Transverse colon (tissue), 4 donors: ENCODE measurements around the gene ZYX. TPM values are rescaled to one million over a fixed set of nuclear protein-coding genes. Genes with fewer than 3 reads are reported as not detected.

Experiments
- DNase-seq: peaks from one replicate; pipeline ENCODE4 v3.0.0-alpha.2; 2019
- H3K27ac ChIP-seq, 4 donors: fragments of 200-600 bp; sonication (generic); 2 replicates each; pipeline ENCODE4 v1.5.1; 2016 to 2018; ENCODE audit warnings: inconsistent platforms in 4 of 4
- H3K27me3 ChIP-seq: fragments of 200-600 bp; sonication (generic); 2 replicates; pipeline ENCODE4 v1.5.1; 2017; ENCODE audit warnings: inconsistent platforms
- H3K36me3 ChIP-seq, 4 donors: fragments of 200-600 bp; sonication (generic); 2 replicates each; pipeline ENCODE4 v1.5.1; 2017 to 2019; ENCODE audit warnings: inconsistent platforms in 4 of 4
- H3K4me1 ChIP-seq, 4 donors: fragments of 200-600 bp; sonication (generic); 2 replicates each; pipeline ENCODE4 v1.5.1; 2017 to 2020; ENCODE audit warnings: inconsistent platforms in 4 of 4
- H3K4me3 ChIP-seq, 4 donors: fragments of 200-600 bp; sonication (generic); 1 replicate in 1 of 4; 2 replicates in 3 of 4; pipeline versions ENCODE4 v1.5.1 to v1.6.1; 2017 to 2019; ENCODE audit warnings: inconsistent platforms in 4 of 4
- H3K9me3 ChIP-seq, 2 donors: fragments of 200-600 bp; sonication (generic); 2 replicates each; pipeline ENCODE4 v1.5.1; 2017 to 2019; ENCODE audit warnings: inconsistent platforms in 2 of 2
- EP300 ChIP-seq: sonication (generic); formaldehyde crosslinking; IDR thresholded peaks from one replicate; pipeline ENCODE4 v1.6.1; 2017; ENCODE audit warnings: antibody characterized with exemption, low read depth
- POLR2A ChIP-seq: fragments of 450-650 bp; IDR thresholded peaks from one replicate; pipeline ENCODE4 v1.6.1; 2016; ENCODE audit warnings: antibody characterized with exemption, mild to moderate bottlenecking, moderate library complexity
- POLR2AphosphoS5 ChIP-seq, 3 donors: sonication (generic); formaldehyde crosslinking; IDR thresholded peaks; one replicate each; pipeline ENCODE4 v1.6.1; 2016; ENCODE audit warnings: antibody characterized with exemption in 3 of 3
- WGBS, 2 donors: methylation state at CpG; one replicate each; pipeline ENCODE4 v1.1.5; 2018; ENCODE audit warnings: low coverage in 1 of 2; 5-methylcytosine and 5-hydroxymethylcytosine counted together
- in situ Hi-C, 4 donors: fragments of 200-750 bp; cut with MboI; loops; one replicate each; pipeline versions ENCODE4 v1.15.0 to v1.15.1; 2017; ENCODE audit warnings: low sequenced_read_pairs in 3 of 4, low pct_ligation_motif_present in 1 of 4, low pct_unique_long_range_greater_than_20kb in 1 of 4
- intact Hi-C: fragments of 100-400 bp; cut with DNase I; formaldehyde crosslinking; loops from one replicate; pipeline ENCODE4 v1.15.1; 2023; ENCODE audit warnings: low total_unique reads
- total RNA-seq, 4 donors: library from RNA; depleted of rRNA; stranded (reverse); fragments of >200 nt; gene quantifications; one replicate each; pipeline ENCODE4 v1.1.0, GENCODE V29; 2016
- TF ChIP-seq, protein P1 (sequence below), 5 experiments: fragments of 200-600 bp in 3 of 5; fragments of 450-650 bp in 2 of 5; sonication (generic) in 3 of 5; IDR thresholded peaks; 1 replicate in 2 of 5; 2 replicates in 3 of 5; pipeline ENCODE4 v1.5.1; 2016 to 2017; ENCODE audit warnings: antibody characterized with exemption in 5 of 5, inconsistent platforms in 3 of 5, mild to moderate bottlenecking in 2 of 5, moderate library complexity in 1 of 5

Gene ZYX, protein sequence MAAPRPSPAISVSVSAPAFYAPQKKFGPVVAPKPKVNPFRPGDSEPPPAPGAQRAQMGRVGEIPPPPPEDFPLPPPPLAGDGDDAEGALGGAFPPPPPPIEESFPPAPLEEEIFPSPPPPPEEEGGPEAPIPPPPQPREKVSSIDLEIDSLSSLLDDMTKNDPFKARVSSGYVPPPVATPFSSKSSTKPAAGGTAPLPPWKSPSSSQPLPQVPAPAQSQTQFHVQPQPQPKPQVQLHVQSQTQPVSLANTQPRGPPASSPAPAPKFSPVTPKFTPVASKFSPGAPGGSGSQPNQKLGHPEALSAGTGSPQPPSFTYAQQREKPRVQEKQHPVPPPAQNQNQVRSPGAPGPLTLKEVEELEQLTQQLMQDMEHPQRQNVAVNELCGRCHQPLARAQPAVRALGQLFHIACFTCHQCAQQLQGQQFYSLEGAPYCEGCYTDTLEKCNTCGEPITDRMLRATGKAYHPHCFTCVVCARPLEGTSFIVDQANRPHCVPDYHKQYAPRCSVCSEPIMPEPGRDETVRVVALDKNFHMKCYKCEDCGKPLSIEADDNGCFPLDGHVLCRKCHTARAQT
- total RNA-seq: 100 to 1,000 TPM in 2 of 4 donors, 10 to 100 TPM in 2; 45.2 to 217 (median 110) TPM

DNA sequence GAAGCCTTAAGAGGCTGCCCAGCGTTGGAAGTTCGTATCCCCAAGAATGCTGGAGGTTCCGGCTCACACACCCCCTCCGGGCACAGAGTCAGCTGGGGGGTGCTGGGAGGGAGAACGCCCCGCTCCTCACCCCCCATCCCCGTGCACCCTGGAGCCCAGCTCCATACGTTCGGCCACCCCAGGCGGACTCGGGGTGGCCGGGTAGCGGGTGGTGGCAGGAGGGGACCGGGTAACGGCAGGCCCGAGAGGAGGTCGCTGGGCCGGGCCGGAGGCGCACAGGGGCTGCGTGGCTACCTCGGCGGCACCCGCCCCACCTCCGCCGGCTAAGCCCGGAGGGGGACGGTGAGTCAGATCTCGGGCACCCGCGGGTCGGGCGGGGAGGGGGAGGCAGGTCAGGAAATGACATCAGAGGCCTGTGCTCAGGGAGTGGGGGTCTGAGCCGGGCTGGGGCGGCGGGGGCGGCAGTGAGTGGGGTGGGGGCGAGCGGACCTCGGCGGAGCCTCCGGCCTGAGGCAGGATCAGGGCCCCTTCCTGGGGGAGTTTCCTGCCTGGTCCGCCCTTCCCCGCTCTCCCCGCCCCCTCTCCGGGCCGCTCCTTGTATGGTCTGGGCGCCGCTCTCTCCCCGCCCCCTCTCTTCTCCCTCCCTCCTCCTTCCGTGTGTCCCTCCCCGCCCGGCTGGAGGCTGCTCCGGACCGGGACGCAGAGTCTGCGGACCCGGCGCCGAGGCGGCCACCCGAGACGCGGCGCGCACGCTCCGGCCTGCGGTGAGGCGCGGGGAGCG is at the start of gene ZYX:
Gene ZYX, plus strand, starts transcription at position 700 of the 781 bp plus-strand sequence. CDS start 227 bp downstream, outside the sequence.
- Histone ChIP-seq H3K4me3 (peak within 1 kb of the TSS; percentile 79 to 100 (median 96)), H3K36me3 (no peaks in the 10 kb centered on the region), H3K4me1 (peaks cover 25 to 58% (median 32%) of the 10 kb centered on the region in 4 donors), H3K9me3 (no peaks in the 10 kb centered on the region), H3K27me3 (no peaks in the 10 kb centered on the region), H3K27ac (peak within 1 kb of the TSS; percentile 93 to 99 (median 98))
- in situ Hi-C loops (no loop called here), intact Hi-C loops (no loop called here)
- TF ChIP-seq POLR2A (peak; percentile 92), EP300 (no peak), POLR2AphosphoS5 (IDR thresholded peaks at IDR 0.05) (peak; percentile 91 to 96 (median 95))
- TF ChIP-seq, protein P1, sequence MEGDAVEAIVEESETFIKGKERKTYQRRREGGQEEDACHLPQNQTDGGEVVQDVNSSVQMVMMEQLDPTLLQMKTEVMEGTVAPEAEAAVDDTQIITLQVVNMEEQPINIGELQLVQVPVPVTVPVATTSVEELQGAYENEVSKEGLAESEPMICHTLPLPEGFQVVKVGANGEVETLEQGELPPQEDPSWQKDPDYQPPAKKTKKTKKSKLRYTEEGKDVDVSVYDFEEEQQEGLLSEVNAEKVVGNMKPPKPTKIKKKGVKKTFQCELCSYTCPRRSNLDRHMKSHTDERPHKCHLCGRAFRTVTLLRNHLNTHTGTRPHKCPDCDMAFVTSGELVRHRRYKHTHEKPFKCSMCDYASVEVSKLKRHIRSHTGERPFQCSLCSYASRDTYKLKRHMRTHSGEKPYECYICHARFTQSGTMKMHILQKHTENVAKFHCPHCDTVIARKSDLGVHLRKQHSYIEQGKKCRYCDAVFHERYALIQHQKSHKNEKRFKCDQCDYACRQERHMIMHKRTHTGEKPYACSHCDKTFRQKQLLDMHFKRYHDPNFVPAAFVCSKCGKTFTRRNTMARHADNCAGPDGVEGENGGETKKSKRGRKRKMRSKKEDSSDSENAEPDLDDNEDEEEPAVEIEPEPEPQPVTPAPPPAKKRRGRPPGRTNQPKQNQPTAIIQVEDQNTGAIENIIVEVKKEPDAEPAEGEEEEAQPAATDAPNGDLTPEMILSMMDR (IDR thresholded peaks at IDR 0.05): no peak
- DNase-seq: peak; percentile 97
- WGBS, 2 donors: 0% methylated on average over 61 of the region's 72 CpGs; no CpG with 5 or more reads in 1 of the 2 donors

DNA sequence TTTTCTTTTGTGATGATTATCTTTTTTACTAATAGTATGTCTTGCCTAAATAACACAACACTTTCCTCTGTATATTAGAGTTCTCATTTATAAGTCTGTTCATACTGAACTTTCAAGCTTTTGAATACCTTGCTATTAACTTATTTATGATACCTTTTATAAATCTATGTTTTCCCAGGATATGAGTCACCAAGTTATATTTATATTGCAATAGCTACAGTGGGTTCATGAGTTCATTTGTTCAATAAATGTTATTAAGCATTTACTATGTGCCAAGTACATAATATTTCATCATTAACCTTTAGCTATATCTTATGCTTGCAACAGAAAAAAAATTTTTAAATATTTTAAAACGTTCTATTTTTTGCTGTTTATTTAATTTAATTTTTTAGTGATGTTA is 46.9 kb upstream of the ZYX start:
- no peak for DNase-seq
- in situ Hi-C loops (loop anchor here in 1 of 4 donors (25.0 kb wide), 1 partner anchor 322 kb away; no protein-coding TSS in a partner anchor), intact Hi-C loops (no loop called here)
- Histone ChIP-seq H3K36me3 (no peaks in the 10 kb centered on the region), H3K4me3 (no peak overlapping the region), H3K27me3 (peaks cover 6% of the 10 kb centered on the region), H3K27ac (no peak overlapping the region), H3K9me3 (no peaks in the 10 kb centered on the region), H3K4me1 (no peaks in the 10 kb centered on the region)
- WGBS, 2 donors: 50 to 58% methylated on average over 1 of the region's 1 CpG
- no peak for TF ChIP-seq EP300
- no peak for TF ChIP-seq POLR2AphosphoS5 (IDR thresholded peaks at IDR 0.05)
- TF ChIP-seq, protein P1 (IDR thresholded peaks at IDR 0.05): no peak
- no peak for TF ChIP-seq POLR2A

DNA sequence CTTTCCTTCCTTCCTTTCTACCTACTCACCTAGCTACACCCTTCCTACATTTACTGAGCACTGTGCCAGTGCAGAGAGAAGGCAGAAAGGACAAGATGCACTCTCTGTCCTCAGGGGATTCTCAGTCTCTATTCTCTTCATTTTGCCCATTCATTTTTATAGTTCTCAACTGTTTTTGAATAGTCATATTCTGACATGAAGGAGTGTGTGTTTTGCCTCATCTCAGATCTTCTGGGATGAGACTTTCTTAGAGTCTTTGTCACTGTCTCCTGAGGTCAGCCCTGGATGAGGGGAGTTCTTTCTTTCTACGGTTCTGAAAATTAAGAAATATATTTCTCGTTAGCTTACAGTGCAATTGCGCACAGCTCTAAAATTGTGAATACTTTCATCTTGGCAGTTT is 43.9 kb upstream of the ZYX start:
- Histone ChIP-seq H3K4me1 (no peaks in the 10 kb centered on the region), H3K4me3 (no peak overlapping the region), H3K36me3 (no peaks in the 10 kb centered on the region), H3K27me3 (peaks cover 9% of the 10 kb centered on the region), H3K9me3 (no peaks in the 10 kb centered on the region), H3K27ac (no peak overlapping the region)
- intact Hi-C loops: no loop called here
- WGBS, 2 donors: 75 to 90% methylated on average over 3 of the region's 3 CpGs
- DNase-seq: no peak
- TF ChIP-seq, protein P1 (IDR thresholded peaks at IDR 0.05): no peak
- TF ChIP-seq POLR2A: no peak
- no peak for TF ChIP-seq EP300
- TF ChIP-seq POLR2AphosphoS5 (IDR thresholded peaks at IDR 0.05): no peak
- in situ Hi-C loops: loop anchor here in 1 of 4 donors (25.0 kb wide), 1 partner anchor 325 kb away; no protein-coding TSS in a partner anchor

DNA sequence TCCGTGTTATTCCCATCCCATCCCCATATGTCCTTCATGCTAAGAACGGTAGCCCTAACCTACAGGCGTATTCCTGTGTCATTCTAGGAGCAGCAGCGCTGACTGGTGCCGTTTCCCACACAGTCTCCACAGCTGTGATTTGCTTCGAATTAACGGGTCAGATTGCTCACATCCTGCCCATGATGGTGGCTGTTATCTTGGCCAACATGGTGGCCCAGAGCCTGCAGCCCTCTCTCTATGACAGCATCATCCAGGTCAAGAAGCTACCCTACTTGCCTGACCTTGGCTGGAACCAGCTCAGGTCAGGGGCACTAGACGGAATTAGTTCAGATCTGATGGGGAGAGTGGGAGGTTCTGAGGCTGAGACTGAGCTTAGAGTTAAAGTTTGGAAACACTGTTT is 39.3 kb upstream of the ZYX start:
- in situ Hi-C loops: loop anchor here in 1 of 4 donors (25.0 kb wide), 1 partner anchor 330 kb away; no protein-coding TSS in a partner anchor

More for the DNA sequence above, 39.3 kb upstream of the ZYX start:
- 85 to 93% methylated on average over 6 to 8 of the region's 8 CpGs for WGBS, 2 donors
- intact Hi-C loops: no loop called here
- no peaks in the 10 kb centered on the region for H3K36me3 ChIP-seq
- peaks cover 15% of the 10 kb centered on the region for H3K27me3 ChIP-seq
- H3K9me3 ChIP-seq: no peaks in the 10 kb centered on the region
- H3K27ac ChIP-seq: no peak overlapping the region
- H3K4me1 ChIP-seq: peaks cover 0 to 8% (median 3%) of the 10 kb centered on the region in 4 donors
- no peak overlapping the region for H3K4me3 ChIP-seq
- no peak for DNase-seq
- TF ChIP-seq POLR2AphosphoS5 (IDR thresholded peaks at IDR 0.05): no peak
- no peak for TF ChIP-seq EP300
- TF ChIP-seq POLR2A: no peak
- TF ChIP-seq, protein P1 (IDR thresholded peaks at IDR 0.05): no peak
